H1 (cell line): ENCODE measurements around the gene FUBP3. TPM values are rescaled to one million over a fixed set of nuclear protein-coding genes. Genes with fewer than 3 reads are reported as not detected.
A peak's percentile ranks its signal among the peaks of the same experiment; 100 is the strongest.

Experiments used
- CTCF ChIA-PET: fragments of 300-600 bp; sonication (Branson Sonifier 250); formaldehyde crosslinking; loops from one replicate; lab custom pipeline; 2021; ENCODE audit not compliant: partially characterized antibody; lab: Charles Lee
- POLR2A ChIA-PET: fragments of 300-600 bp; sonication (Branson Sonifier 250); formaldehyde crosslinking; loops from one replicate; lab custom pipeline; 2021; ENCODE audit warnings: inconsistent platforms; ENCODE audit not compliant: partially characterized antibody; lab: Charles Lee
- DNase-seq, 2 experiments: peaks; one replicate each; pipeline versions ENCODE4 v3.0.0 to v3.0.0-alpha.2; 2010 to 2022; ENCODE audit warnings: low spot score in 2 of 2, low read depth in 1 of 2, mixed read lengths in 1 of 2
- FAIRE-seq: peaks from 2 replicates; lab custom pipeline; 2011; peaks lifted over from hg19 to GRCh38; lab: Jason Lieb, UNC
- H2AFZ ChIP-seq: 2 replicates; pipeline ENCODE4 v1.8.1; 2012; ENCODE audit warnings: low read length, inconsistent platforms
- H2AK5ac ChIP-seq: 2 replicates; pipeline ENCODE4 v1.6.1; 2013; ENCODE audit warnings: low read depth, low read length
- H2BK120ac ChIP-seq: replicated peaks from 2 replicates; pipeline ENCODE3; 2013; ENCODE audit warnings: low read depth, low read length, inconsistent platforms
- H2BK12ac ChIP-seq: 2 replicates; pipeline ENCODE4 v1.6.1; 2013; ENCODE audit warnings: low read depth, low read length
- H2BK15ac ChIP-seq: 2 replicates; pipeline ENCODE4 v1.6.1; 2013; ENCODE audit warnings: low read length
- H2BK20ac ChIP-seq: 2 replicates; pipeline ENCODE4 v1.6.1; 2013; ENCODE audit warnings: low read length
- H2BK5ac ChIP-seq: 2 replicates; pipeline ENCODE4 v1.6.1; 2013; ENCODE audit warnings: low read depth, low read length
- H3K14ac ChIP-seq: 2 replicates; pipeline ENCODE4 v1.6.1; 2013; ENCODE audit warnings: inconsistent platforms; ENCODE audit not compliant: insufficient read length
- H3K18ac ChIP-seq: 2 replicates; pipeline ENCODE4 v1.6.1; 2013; ENCODE audit warnings: low read length; ENCODE audit errors: extremely low read depth
- H3K23ac ChIP-seq: 2 replicates; pipeline ENCODE4 v1.6.1; 2013; ENCODE audit warnings: inconsistent platforms; ENCODE audit not compliant: insufficient read length
- H3K23me2 ChIP-seq: 2 replicates; pipeline ENCODE4 v1.6.1; 2013; ENCODE audit warnings: low read depth, low read length
- H3K27ac ChIP-seq: 2 replicates; pipeline ENCODE4 v1.6.1; 2011; ENCODE audit warnings: low read depth, low read length, inconsistent platforms
- H3K27me3 ChIP-seq, 4 experiments: replicated peaks in 1 of 4; 1 replicate in 1 of 4; 2 replicates in 3 of 4; pipeline versions ENCODE4 v1.6.1 to v1.8.1; 2011 to 2013; ENCODE audit warnings: low read length in 3 of 4, mild to moderate bottlenecking in 3 of 4, inconsistent platforms in 2 of 4, mixed read lengths in 2 of 4, moderate library complexity in 1 of 4; ENCODE audit not compliant: control insufficient read depth in 3 of 4, insufficient read depth in 3 of 4; ENCODE audit errors: extremely low read depth in 1 of 4
- H3K36me3 ChIP-seq, 4 experiments: 2 replicates each; pipeline versions ENCODE4 v1.6.1 to v1.8.1; 2011 to 2013; ENCODE audit warnings: mild to moderate bottlenecking in 4 of 4, low read length in 3 of 4, moderate library complexity in 2 of 4, control low read depth in 1 of 4, inconsistent platforms in 1 of 4; ENCODE audit not compliant: insufficient read depth in 4 of 4, control insufficient read depth in 2 of 4
- H3K4ac ChIP-seq: replicated peaks from 2 replicates; pipeline ENCODE3; 2013; ENCODE audit warnings: low read length, low read depth, mixed read lengths, inconsistent platforms; ENCODE audit not compliant: insufficient read length
- H3K4me1 ChIP-seq, 4 experiments: replicated peaks in 1 of 4; 1 replicate in 1 of 4; 2 replicates in 3 of 4; pipeline versions ENCODE4 v1.6.1 to v1.8.1; 2011 to 2013; ENCODE audit warnings: low read length in 3 of 4, inconsistent platforms in 2 of 4, mixed read lengths in 1 of 4; ENCODE audit not compliant: insufficient read depth in 4 of 4, control insufficient read depth in 3 of 4
- H3K4me2 ChIP-seq, 2 experiments: 2 replicates each; pipeline versions ENCODE4 v1.6.1 to v1.8.1; 2011 to 2013; ENCODE audit warnings: low read depth in 2 of 2, low read length in 2 of 2, control low read depth in 1 of 2, inconsistent platforms in 1 of 2, mild to moderate bottlenecking in 1 of 2; ENCODE audit not compliant: insufficient read depth in 1 of 2
- H3K4me3 ChIP-seq, 4 experiments: fragments of 200-600, 300-600 bp in 1 of 4; sonication (generic), shearing (Covaris generic), sonication (Bioruptor Twin) in 1 of 4; 2 replicates each; pipeline versions ENCODE4 v1.5.1 to v1.8.1; 2011 to 2016; ENCODE audit warnings: low read length in 4 of 4, low read depth in 3 of 4, control low read depth in 2 of 4, inconsistent platforms in 2 of 4, mild to moderate bottlenecking in 2 of 4, mixed read lengths in 1 of 4, moderate library complexity in 1 of 4; ENCODE audit not compliant: insufficient read depth in 2 of 4; ENCODE audit errors: extremely low read depth in 1 of 4
- H3K56ac ChIP-seq: replicated peaks from 2 replicates; pipeline ENCODE3; 2013; ENCODE audit warnings: low read depth, mild to moderate bottlenecking, mixed read lengths, low read length, inconsistent platforms; ENCODE audit not compliant: insufficient read length
- H3K79me1 ChIP-seq: 2 replicates; pipeline ENCODE4 v1.6.1; 2013; ENCODE audit warnings: low read depth, low read length, control low read depth
- H3K79me2 ChIP-seq, 2 experiments: 2 replicates each; pipeline versions ENCODE4 v1.6.1 to v1.8.1; 2012 to 2013; ENCODE audit warnings: low read length in 2 of 2, mild to moderate bottlenecking in 2 of 2, inconsistent platforms in 1 of 2; ENCODE audit not compliant: insufficient read depth in 2 of 2, control insufficient read depth in 1 of 2
- H3K9ac ChIP-seq, 4 experiments: replicated peaks in 1 of 4; 1 replicate in 1 of 4; 2 replicates in 3 of 4; pipeline versions ENCODE4 v1.6.1 to v1.8.1; 2011 to 2013; ENCODE audit warnings: low read depth in 3 of 4, low read length in 3 of 4, control low read depth in 2 of 4, mild to moderate bottlenecking in 2 of 4, moderate library complexity in 2 of 4, inconsistent platforms in 1 of 4; ENCODE audit errors: extremely low read depth in 1 of 4
- H3K9me3 ChIP-seq, 2 experiments: 2 replicates each; pipeline versions ENCODE4 v1.6.1 to v1.8.1; 2012 to 2013; ENCODE audit warnings: mild to moderate bottlenecking in 2 of 2, moderate library complexity in 2 of 2, control low read depth in 1 of 2, inconsistent platforms in 1 of 2, low read depth in 1 of 2, low read length in 1 of 2, mixed read lengths in 1 of 2; ENCODE audit not compliant: insufficient read depth in 2 of 2
- H4K20me1 ChIP-seq, 2 experiments: replicated peaks in 1 of 2; 2 replicates each; pipeline versions ENCODE3 to v1.8.1; 2011 to 2013; ENCODE audit warnings: inconsistent platforms in 2 of 2, low read length in 2 of 2, mild to moderate bottlenecking in 1 of 2; ENCODE audit not compliant: insufficient read depth in 2 of 2, control insufficient read depth in 1 of 2
- H4K5ac ChIP-seq: 2 replicates; pipeline ENCODE4 v1.6.1; 2013; ENCODE audit warnings: low read length, low read depth, mixed read lengths, inconsistent platforms; ENCODE audit not compliant: insufficient read length
- H4K8ac ChIP-seq: 2 replicates; pipeline ENCODE4 v1.8.0; 2013; ENCODE audit warnings: mild to moderate bottlenecking, moderate library complexity, low read length, inconsistent platforms; ENCODE audit not compliant: insufficient read depth; ENCODE audit errors: extremely low read depth
- H4K91ac ChIP-seq: replicated peaks from 2 replicates; pipeline ENCODE3; 2013; ENCODE audit warnings: low read length, mixed read lengths, inconsistent platforms; ENCODE audit not compliant: insufficient read length
- BCL11A ChIP-seq, 2 experiments: IDR thresholded peaks; one replicate each; pipeline ENCODE4 v1.6.1; 2011; ENCODE audit warnings: low read depth in 2 of 2, low read length in 2 of 2, mild to moderate bottlenecking in 2 of 2
- CBX5 ChIP-seq: fragments of 300-800, 300-1000 bp; sonication (generic); IDR thresholded peaks from 2 replicates; pipeline ENCODE4 v1.7.1; 2016; ENCODE audit warnings: antibody characterized with exemption, low read length, low read depth
- FOSL1 ChIP-seq: IDR thresholded peaks from 2 replicates; pipeline ENCODE4 v1.6.1; 2011; ENCODE audit warnings: mild to moderate bottlenecking, low read depth, low read length, moderate library complexity; ENCODE audit not compliant: insufficient read depth
- HDAC2 ChIP-seq, 2 experiments: fragments of 300-600 bp in 1 of 2; sonication (generic) in 1 of 2; IDR thresholded peaks; 2 replicates each; pipeline ENCODE4 v1.6.1; 2011 to 2012; ENCODE audit warnings: low read depth in 2 of 2, low read length in 2 of 2, mild to moderate bottlenecking in 2 of 2, moderate library complexity in 2 of 2, borderline replicate concordance in 1 of 2, inconsistent platforms in 1 of 2
- HDAC6 ChIP-seq: IDR thresholded peaks from one replicate; pipeline ENCODE4 v1.7.1; 2012; ENCODE audit warnings: low read depth, mild to moderate bottlenecking, inconsistent platforms, low read length, moderate library complexity
- KDM1A ChIP-seq: fragments of 200-600, 300-600 bp; sonication (generic); IDR thresholded peaks from 2 replicates; pipeline ENCODE4 v1.7.1; 2016; ENCODE audit warnings: mild to moderate bottlenecking, low read length, borderline replicate concordance
- KDM4A ChIP-seq: IDR thresholded peaks from one replicate; pipeline ENCODE4 v1.7.1; 2012; ENCODE audit warnings: low read depth, mild to moderate bottlenecking, moderate library complexity, low read length, inconsistent platforms; ENCODE audit not compliant: severe bottlenecking
- NANOG ChIP-seq: IDR thresholded peaks from 2 replicates; pipeline ENCODE4 v1.6.1; 2011; ENCODE audit warnings: low read length, low read depth, mild to moderate bottlenecking, inconsistent platforms; ENCODE audit not compliant: insufficient read depth, poor library complexity, severe bottlenecking
- POU5F1 ChIP-seq: IDR thresholded peaks from 2 replicates; pipeline ENCODE4 v1.6.1; 2011; ENCODE audit warnings: low read depth, mild to moderate bottlenecking, low read length, moderate library complexity
- WGBS, 2 experiments: shearing (Covaris generic) in 1 of 2; methylation state at CpG; one replicate each; pipeline versions ENCODE4 v1.1.6 to v1.1.7; 2013 to 2015; ENCODE audit warnings: low lambda C conversion rate in 2 of 2, mixed read lengths in 2 of 2, inconsistent platforms in 1 of 2, low coverage in 1 of 2, missing lambda C conversion rate in 1 of 2; ENCODE audit not compliant: insufficient replicate concordance in 2 of 2, insufficient coverage in 1 of 2, insufficient read length in 1 of 2; ENCODE audit errors: extremely low coverage in 1 of 2, missing lambda C conversion rate in 1 of 2; 5-methylcytosine and 5-hydroxymethylcytosine counted together
- polyA plus RNA-seq, 7 experiments: library from polyadenylated mRNA; depleted of rRNA in 3 of 7; stranded (reverse) in 5 of 7; unstranded in 2 of 7; fragments of >200 nt in 5 of 7; fragments of 200-250 nt in 2 of 7; gene quantifications; 1 replicate in 5 of 7; 2 replicates in 1 of 7; 4 replicates in 1 of 7; pipeline versions ENCODE4 v1.2.1 to v1.2.3, GENCODE V29; 2011 to 2013; ENCODE audit warnings: missing spikeins in 2 of 7, mixed read lengths in 2 of 7
- total RNA-seq: library from RNA; stranded (reverse); fragmentation: NEBNext Ultra II Directional; extraction: Animal tissue kit (Norgen Biotek cat#: 25700); gene quantifications from 2 replicates; pipeline ENCODE4 v1.2.1, GENCODE V29; 2021
- TF ChIP-seq, protein P1 (sequence below): IDR thresholded peaks from 2 replicates; pipeline ENCODE4 v1.6.1; 2011; ENCODE audit warnings: low read depth, mild to moderate bottlenecking, low read length; ENCODE audit not compliant: insufficient read depth

The FUBP3 gene
- total and polyA plus RNA-seq, 2 of the 8 experiments (the other 6 are each of a cell fraction or from before 2014, with no cell fraction given), result 23.7 to 76.4 TPM

DNA sequence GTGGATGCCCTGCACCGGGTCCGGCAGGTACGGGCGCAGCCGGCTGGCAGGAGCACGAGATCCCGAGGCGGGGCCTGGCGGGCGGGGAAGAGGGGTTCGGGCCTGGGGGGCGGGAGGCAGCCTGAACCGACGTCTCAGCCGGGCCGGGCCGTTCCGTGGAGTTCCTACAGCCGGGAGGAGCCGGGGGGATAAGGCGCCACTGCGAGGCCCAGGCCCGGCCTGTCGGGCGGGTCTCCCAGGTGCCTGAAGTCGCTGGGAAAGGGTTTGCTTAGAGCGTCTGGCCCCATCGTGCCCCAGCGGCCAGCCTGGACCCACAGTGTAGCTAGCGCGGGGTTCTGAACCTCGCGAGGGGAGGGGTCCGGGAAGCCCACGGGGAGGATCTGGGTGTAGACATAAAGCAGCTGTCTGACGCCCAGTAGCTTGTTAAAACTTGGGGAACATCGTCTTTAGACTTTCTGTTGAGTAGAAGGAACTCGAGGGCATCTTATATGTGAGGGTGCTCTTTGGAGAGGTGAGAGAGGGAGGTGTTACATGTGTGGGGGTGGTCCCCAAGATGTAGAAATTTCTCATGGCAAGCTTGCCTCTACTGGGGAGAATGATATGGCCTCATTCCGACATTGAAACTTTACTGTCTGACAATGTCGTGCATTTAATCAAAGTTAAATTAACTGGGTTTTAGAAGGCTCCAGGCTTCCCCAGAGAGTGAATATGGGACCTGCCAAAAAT is 524 bp downstream of the FUBP3 start:
- Histone ChIP-seq H3K27me3 (no peaks in the 10 kb centered on the region), H3K4me2 (peak overlapping the region; percentile 79 to 85), H4K8ac (peak overlapping the region; percentile 76), H4K20me1 (peaks cover 11 to 13% of the 10 kb centered on the region in 2 experiments), H2BK120ac (no peak overlapping the region), H2BK12ac (no peak overlapping the region), H3K4me3 (peak overlapping the region; percentile 61 to 90 (median 84)), H3K9me3 (no peaks in the 10 kb centered on the region), H2BK15ac (no peak overlapping the region), H3K9ac (peak overlapping the region; percentile 72 to 95 (median 82)), H3K79me2 (peaks cover 17 to 47% of the 10 kb centered on the region in 2 experiments), H3K36me3 (peaks cover 2 to 12% (median 7%) of the 10 kb centered on the region in 4 experiments; a peak in 6 of 8 replicates), H2BK5ac (no peak overlapping the region; the same call in 1 of the 2 replicates), H3K23me2 (peaks cover 4% of the 10 kb centered on the region), H3K14ac (no peak overlapping the region), H3K18ac (no peak overlapping the region), H3K56ac (no peak overlapping the region), H3K23ac (no peak overlapping the region), H4K5ac (no peak overlapping the region), H4K91ac (peak overlapping the region; percentile 57), H2AFZ (no peak overlapping the region), H3K27ac (peak overlapping the region; percentile 9; the same call in 1 of the 2 replicates), H3K4ac (no peak overlapping the region), H3K79me1 (peaks cover 13% of the 10 kb centered on the region), H2AK5ac (no peak overlapping the region), H3K4me1 (peaks cover 0 to 5% (median 2%) of the 10 kb centered on the region in 4 experiments; a peak in 2 of 7 replicates), H2BK20ac (no peak overlapping the region)
- DNase-seq (no peak), FAIRE-seq (no peak)
- CTCF ChIA-PET, result interaction anchor here (0.6 to 1.2 kb wide), 4 partner anchors 9 to 71 kb away, joined by 3 to 6 read pairs (median 3); no protein-coding TSS in a partner anchor
- POLR2A ChIA-PET, result interaction anchor here (0.8 to 2.0 kb wide), 11 partner anchors 14 to 127 kb away, joined by 3 to 5 read pairs (median 3); no protein-coding TSS in a partner anchor
- 5% methylated on average over 23 of the region's 40 CpGs; no CpG with 5 or more reads in 1 of the 2 experiments for WGBS, 2 experiments
- TF ChIP-seq, protein P1, sequence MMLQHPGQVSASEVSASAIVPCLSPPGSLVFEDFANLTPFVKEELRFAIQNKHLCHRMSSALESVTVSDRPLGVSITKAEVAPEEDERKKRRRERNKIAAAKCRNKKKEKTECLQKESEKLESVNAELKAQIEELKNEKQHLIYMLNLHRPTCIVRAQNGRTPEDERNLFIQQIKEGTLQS, result no peak
- TF ChIP-seq KDM4A (no peak), FOSL1 (no peak), POU5F1 (no peak), HDAC2 (IDR thresholded peaks at IDR 0.05; ENCODE audit: borderline replicate concordance in 1 of 2, low read depth in 2 of 2, low read length in 2 of 2) (no peak), KDM1A (no peak), CBX5 (no peak), NANOG (no peak), BCL11A (IDR thresholded peaks at IDR 0.05; ENCODE audit: low read depth in 2 of 2, low read length in 2 of 2) (no peak), HDAC6 (no peak)
